ENCODE measurements around the gene NACA2.
"Not testable (repeated sequence)": the region's sequence is repeated elsewhere in the genome, so short reads cannot be mapped to it uniquely, and the experiment has no call there.

NACA2 gene

GRCh38 chr17:61575352-61575975 is 15.6 kb downstream of the NACA2 start:
- no peak for DNase-seq

- no peak for DNase-seq
Observed at GRCh38 chr17:61574542-61575351, 16.3 kb downstream of the NACA2 start.

- DNase-seq = not testable (repeated sequence)
Observed at GRCh38 chr17:61572547-61572946, 18.5 kb downstream of the NACA2 start.

GRCh38 chr17:61571624-61572023 is 19.4 kb downstream of the NACA2 start:
- no peak for DNase-seq

- DNase-seq = no peak
Observed at GRCh38 chr17:61570118-61570517, 20.9 kb downstream of the NACA2 start.

GRCh38 chr17:61569525-61569924 is 21.5 kb downstream of the NACA2 start:
- DNase-seq = not testable (repeated sequence)

GRCh38 chr17:61568219-61569072 is 22.6 kb downstream of the NACA2 start:
- no peak for DNase-seq

- DNase-seq = no peak
Observed at GRCh38 chr17:61567045-61567802, 23.8 kb downstream of the NACA2 start.

- not testable (repeated sequence) for DNase-seq
Observed at GRCh38 chr17:61566448-61566847, 24.6 kb downstream of the NACA2 start.

- not testable (repeated sequence) for DNase-seq
Observed at GRCh38 chr17:61565850-61566249, 25.2 kb downstream of the NACA2 start.

- no peak for DNase-seq
Observed at GRCh38 chr17:61565213-61565612, 25.8 kb downstream of the NACA2 start.

- DNase-seq = no peak
Observed at GRCh38 chr17:61562287-61562686, 28.7 kb downstream of the NACA2 start.

- DNase-seq = no peak
Observed at GRCh38 chr17:61561354-61561753, 29.7 kb downstream of the NACA2 start.

- DNase-seq = no peak
Observed at GRCh38 chr17:61560071-61560470, 30.9 kb downstream of the NACA2 start.

GRCh38 chr17:61556224-61557188 is 34.5 kb downstream of the NACA2 start:
- no peak for DNase-seq

- DNase-seq = no peak
Observed at GRCh38 chr17:61555127-61555566, 35.9 kb downstream of the NACA2 start.

- no peak for DNase-seq
Observed at GRCh38 chr17:61554209-61554608, 36.8 kb downstream of the NACA2 start.

- not testable (repeated sequence) for DNase-seq
Observed at GRCh38 chr17:61552560-61552959, 38.5 kb downstream of the NACA2 start.

- DNase-seq = no peak
Observed at GRCh38 chr17:61551255-61551742, 39.7 kb downstream of the NACA2 start.

- DNase-seq = no peak
Observed at GRCh38 chr17:61547113-61547512, 43.9 kb downstream of the NACA2 start.

GRCh38 chr17:61545335-61545938 is 45.6 kb downstream of the NACA2 start:
- no peak for DNase-seq

Measured in SHP77 treated with DMSO at 0.1 percent for 48 hours (cell line).